Fibroblast of pulmonary artery (primary cell): ENCODE data around the gene TBC1D30.
A peak's percentile ranks its signal among the peaks of the same experiment; 100 is the strongest.
"Not testable (repeated sequence)": the region's sequence is repeated elsewhere in the genome, so short reads cannot be mapped to it uniquely, and the experiment has no call there.

Experiments
- DNase-seq: peaks from one replicate; pipeline ENCODE4 v3.0.0-alpha.2; 2010; ENCODE audit warnings: low read depth
- H3K4me3 ChIP-seq: replicated peaks from 2 replicates; pipeline ENCODE4 v1.5.1; 2011; ENCODE audit warnings: low read depth, mild to moderate bottlenecking, control low read depth, low read length, moderate library complexity
- TF ChIP-seq, protein P1 (sequence below): IDR thresholded peaks from 2 replicates; pipeline ENCODE4 v1.5.1; 2011; ENCODE audit warnings: mild to moderate bottlenecking, control low read depth, low read length, inconsistent platforms; ENCODE audit errors: missing control alignments

The TBC1D30 gene, protein sequence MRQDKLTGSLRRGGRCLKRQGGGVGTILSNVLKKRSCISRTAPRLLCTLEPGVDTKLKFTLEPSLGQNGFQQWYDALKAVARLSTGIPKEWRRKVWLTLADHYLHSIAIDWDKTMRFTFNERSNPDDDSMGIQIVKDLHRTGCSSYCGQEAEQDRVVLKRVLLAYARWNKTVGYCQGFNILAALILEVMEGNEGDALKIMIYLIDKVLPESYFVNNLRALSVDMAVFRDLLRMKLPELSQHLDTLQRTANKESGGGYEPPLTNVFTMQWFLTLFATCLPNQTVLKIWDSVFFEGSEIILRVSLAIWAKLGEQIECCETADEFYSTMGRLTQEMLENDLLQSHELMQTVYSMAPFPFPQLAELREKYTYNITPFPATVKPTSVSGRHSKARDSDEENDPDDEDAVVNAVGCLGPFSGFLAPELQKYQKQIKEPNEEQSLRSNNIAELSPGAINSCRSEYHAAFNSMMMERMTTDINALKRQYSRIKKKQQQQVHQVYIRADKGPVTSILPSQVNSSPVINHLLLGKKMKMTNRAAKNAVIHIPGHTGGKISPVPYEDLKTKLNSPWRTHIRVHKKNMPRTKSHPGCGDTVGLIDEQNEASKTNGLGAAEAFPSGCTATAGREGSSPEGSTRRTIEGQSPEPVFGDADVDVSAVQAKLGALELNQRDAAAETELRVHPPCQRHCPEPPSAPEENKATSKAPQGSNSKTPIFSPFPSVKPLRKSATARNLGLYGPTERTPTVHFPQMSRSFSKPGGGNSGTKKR

DNA sequence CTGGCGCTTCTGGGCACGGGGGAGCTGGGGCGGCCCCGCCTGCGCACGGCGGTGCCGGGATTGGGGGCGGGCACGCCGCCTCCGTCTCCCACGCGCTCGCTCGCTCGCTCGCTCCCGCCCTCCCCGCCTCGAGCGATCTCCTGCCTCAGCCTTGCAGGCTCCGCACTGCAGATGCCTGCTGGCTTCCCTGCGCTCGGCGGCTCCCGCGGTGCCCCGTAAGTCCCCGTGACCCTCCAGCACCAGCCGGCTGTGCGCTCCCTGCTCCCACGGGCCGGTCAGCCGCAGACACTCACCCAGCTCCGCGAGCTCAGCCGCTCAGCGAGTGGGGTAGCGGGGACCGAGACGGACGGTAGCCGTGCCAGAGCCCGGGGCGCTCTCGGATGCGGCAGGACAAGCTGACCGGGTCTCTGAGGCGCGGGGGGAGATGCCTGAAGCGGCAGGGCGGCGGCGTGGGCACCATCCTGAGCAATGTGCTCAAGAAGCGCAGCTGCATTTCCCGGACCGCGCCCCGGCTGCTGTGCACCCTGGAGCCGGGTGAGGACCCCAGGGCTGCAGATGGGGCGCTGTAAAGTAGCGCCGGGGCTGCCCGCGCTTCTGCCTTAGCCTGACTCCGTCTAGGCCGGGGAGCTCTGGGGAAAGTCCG is at the start of gene TBC1D30:
TSS of gene TBC1D30 (plus strand) at position 148 of the 643 bp plus-strand sequence. CDS start at position 381, 233 bp downstream.
- TF ChIP-seq, protein P1, sequence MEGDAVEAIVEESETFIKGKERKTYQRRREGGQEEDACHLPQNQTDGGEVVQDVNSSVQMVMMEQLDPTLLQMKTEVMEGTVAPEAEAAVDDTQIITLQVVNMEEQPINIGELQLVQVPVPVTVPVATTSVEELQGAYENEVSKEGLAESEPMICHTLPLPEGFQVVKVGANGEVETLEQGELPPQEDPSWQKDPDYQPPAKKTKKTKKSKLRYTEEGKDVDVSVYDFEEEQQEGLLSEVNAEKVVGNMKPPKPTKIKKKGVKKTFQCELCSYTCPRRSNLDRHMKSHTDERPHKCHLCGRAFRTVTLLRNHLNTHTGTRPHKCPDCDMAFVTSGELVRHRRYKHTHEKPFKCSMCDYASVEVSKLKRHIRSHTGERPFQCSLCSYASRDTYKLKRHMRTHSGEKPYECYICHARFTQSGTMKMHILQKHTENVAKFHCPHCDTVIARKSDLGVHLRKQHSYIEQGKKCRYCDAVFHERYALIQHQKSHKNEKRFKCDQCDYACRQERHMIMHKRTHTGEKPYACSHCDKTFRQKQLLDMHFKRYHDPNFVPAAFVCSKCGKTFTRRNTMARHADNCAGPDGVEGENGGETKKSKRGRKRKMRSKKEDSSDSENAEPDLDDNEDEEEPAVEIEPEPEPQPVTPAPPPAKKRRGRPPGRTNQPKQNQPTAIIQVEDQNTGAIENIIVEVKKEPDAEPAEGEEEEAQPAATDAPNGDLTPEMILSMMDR, result no peak
- DNase-seq, result peak; percentile 17
- peak within 1 kb of the TSS; percentile 37 for H3K4me3 ChIP-seq

DNA sequence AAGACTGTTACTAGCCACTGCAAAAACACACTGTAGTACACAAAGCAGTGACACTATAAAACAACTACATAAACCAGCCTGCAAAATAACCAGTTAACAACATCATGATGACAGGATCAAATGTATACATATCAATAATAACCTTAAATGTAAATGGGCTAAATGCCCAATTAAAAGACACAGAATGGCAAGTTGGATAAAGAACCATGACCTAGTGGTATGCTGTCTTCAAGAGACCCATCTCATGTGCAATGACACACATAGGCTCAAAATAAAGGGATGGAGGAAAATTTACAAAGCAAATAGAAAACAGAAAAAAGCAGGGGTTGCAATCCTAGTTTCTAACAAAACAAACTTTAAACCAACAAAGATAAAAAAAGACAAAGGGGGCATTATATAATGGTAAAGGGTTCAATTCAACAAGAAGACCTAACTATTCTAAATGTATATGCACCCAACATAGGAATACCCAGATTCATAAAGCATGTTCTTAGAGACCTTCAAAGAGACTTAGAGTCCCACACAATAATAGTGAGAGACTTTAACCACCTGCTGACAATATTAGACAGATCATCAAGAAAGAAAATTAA is 49.2 kb upstream of the TBC1D30 start:
- H3K4me3 ChIP-seq, DNase-seq: not testable (repeated sequence)

DNA sequence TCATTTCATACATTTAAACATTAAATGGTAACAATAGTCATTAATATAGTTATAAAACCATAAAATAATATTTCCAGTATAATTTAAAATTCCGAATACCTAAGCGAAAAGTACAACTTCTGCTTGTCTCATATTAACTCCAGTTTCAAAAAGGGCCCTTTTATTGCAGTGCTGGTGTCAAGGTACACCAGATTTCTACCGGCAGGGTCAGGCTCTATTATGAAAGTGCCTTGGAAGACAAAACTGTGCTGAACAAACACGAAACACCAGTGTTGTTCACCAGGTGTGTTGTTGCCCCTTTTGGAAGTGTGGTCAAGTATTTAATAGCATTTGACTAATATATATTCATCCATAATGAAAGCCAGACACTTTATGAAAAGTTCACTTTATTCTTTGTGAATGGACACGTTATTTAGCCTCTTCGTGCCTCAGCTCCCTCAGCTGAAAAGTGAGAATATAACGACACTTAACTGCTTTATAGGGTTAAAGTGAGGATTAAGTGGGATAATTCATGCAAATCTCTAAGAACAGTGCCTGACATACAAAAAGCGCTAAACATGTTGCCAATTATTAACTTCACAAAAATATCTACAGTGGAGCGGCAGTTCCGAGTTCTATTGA is 45.0 kb upstream of the TBC1D30 start:
- H3K4me3 ChIP-seq, result no peak overlapping the region
- TF ChIP-seq, protein P1, result no peak
- no peak for DNase-seq

DNA sequence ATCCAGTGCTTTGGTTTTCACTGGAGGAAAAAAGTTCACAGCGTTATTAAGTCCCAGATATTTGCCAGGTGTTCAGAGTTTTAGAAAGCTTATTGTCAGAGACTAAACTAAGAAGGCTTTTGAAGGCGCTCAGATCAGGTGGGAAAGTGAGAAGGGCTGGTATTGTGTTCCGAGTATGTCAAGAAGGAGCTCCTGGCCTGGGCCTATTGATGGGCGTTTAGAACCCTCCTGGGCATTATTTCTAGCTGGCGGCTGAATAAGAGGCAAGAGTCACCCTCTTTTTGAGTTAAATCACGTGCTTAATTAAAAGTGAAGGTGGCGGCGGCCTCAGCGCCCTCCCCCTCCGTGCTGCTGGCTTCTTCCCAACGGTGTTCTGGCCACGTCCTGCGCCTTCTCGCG is 44.3 kb upstream of the TBC1D30 start:
- DNase-seq, result no peak
- TF ChIP-seq, protein P1, result no peak
- H3K4me3 ChIP-seq, result no peak overlapping the region

DNA sequence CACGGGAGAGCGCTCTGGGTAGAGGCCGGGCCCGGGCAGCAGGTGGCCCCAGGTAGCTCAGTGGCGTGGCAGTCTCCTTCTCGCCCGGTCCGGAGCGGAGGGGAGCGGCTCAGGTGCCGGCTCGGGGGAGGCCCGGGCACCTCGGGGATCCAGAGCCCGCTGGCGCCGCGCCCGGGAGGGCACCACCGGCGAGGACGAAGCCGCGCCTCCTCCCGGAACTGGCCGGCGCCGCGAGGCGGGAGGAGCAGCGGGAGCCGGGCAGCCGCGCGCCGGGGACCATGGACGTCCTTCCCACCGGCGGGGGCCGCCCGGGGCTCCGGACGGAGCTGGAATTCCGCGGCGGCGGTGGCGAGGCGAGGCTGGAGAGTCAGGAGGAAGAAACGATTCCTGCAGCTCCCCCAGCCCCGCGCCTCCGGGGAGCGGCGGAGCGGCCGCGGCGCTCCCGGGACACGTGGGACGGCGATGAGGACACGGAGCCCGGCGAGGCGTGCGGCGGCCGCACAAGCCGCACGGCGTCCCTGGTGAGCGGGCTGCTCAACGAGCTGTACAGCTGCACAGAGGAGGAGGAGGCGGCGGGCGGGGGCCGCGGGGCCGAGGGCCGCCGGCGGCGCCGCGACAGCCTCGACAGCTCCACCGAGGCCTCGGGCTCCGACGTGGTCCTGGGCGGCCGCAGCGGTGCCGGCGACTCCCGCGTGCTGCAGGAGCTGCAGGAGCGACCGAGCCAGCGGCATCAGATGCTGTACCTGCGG is 43.7 kb upstream of the TBC1D30 start:
- TF ChIP-seq, protein P1, result no peak
- DNase-seq, result no peak
- H3K4me3 ChIP-seq, result peak overlapping the region; percentile 14

DNA sequence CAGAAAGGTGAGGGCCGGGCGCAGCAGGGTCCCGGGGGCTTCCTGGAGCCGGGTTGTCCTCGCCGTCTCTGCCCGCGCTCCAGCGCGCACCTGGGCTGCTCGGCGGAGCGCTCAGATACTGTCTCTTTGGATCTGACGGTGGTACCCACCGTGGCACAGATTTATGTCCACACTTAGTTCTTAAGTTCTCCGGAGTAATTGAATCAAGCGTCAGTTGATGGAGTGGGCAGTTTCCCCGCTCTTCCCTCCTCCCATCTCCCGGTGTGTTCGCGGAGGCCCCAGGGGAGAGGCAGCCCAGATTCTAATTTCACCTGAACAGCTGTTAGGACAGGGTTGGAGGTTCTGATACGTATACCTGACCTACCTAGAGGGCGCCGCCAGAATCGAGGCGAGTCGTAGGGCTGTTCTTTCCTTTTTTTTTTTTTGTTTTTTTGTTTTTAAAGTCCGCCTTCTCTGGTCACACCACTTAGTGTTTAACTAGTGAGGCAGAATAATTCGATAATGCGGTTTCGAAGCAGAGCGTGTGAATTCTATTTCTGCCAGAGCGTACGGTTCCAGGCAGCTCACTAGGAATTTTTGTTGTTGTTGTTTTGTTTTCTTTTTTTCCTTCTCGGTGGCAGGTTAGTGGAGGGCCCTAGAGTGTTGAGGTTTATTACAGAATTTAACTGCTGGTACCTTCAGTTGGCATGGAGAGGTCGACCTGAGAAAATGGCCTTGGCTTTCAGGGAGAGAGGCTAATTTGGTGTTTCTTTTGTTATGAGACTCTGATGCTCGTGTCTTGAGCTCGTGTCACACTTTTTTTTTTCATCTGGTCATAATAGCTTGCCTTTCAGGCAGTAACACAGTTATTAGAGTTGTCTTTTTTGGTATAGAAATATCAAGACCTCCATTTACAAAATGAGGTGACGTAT is 42.9 kb upstream of the TBC1D30 start:
- TF ChIP-seq, protein P1, result no peak
- DNase-seq, result no peak

More for the DNA sequence above, 42.9 kb upstream of the TBC1D30 start:
- no peak overlapping the region for H3K4me3 ChIP-seq
